ENCODE results near the gene FNDC3B.
"Not testable (repeated sequence)": the region's sequence is repeated elsewhere in the genome, so short reads cannot be mapped to it uniquely, and the experiment has no call there.

FNDC3B gene

DNA sequence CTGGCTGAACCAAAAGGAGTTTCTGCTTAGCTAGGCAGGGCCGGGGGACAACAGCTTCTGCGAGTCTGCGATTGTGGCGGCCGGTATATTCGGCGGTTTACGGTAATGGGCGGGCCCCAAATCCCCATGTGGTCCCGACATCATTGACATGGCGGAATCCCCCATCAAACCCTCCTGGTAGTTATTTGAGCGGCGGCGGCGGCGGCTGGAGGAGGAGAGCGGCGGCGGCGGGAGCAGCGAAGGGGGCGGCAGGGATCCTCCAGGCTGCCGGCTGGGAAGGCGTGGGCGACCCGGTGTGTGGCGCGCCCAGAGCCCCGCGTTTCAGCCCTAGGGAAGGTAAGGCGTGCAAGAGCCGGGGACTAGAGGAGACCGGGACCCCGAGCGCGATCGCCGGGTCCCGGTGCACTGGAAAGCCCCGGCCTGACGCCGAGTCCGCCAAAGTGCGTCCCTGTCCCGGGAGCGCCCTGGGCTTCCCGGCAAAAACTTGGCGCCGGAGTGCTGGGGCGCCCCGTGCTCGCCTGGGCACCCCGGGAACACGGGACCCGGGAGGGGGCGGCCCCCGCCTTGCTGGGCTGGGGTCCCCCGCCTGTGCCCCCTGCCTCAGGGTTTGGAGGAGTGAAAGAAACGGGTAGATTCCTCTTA lies at the start of gene FNDC3B:
FNDC3B (plus strand) TSS at position 143 of the 642 bp plus-strand sequence. CDS start 72,902 bp downstream, outside the sequence.
- DNase-seq = peak; percentile 85 to 89

DNA sequence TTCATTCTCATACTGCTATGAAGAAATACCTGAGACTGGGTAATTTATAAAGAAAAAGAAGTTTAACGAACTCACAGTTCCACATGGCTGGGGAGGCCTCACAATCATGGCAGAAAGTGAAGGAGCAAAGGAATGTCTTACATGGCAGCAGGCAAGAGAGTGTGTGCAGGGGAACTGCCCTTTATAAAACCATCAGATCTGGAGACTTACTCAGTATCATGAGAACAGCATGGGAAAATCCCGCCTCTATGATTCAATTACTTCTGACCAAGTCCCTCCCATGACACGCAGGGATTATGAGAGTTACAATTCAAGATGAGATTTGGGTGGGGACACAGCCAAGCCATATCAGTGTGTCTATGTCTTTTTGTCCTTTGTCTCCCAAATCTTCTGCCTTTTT lies 49.1 kb upstream of the FNDC3B start:
- DNase-seq = not testable (repeated sequence)

DNA sequence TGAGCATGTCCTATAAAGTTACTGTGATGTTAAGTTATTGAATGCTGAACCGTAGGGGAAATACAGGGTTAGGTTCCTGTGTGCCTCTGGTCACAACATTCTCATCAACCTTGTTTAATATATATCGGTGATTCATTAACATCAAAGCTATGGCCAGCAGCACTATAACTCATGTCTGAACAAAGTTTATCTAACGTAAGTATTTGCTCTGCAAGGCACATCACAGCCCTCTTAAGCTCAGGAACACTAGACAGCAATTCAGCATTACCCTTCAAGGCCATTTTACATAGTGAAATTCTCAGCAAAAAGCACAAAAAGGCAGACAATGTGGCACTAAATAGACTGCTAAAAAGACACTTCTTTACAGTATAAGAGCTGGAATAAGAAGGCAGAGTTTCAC lies 48.2 kb upstream of the FNDC3B start:
- DNase-seq = no peak

DNA sequence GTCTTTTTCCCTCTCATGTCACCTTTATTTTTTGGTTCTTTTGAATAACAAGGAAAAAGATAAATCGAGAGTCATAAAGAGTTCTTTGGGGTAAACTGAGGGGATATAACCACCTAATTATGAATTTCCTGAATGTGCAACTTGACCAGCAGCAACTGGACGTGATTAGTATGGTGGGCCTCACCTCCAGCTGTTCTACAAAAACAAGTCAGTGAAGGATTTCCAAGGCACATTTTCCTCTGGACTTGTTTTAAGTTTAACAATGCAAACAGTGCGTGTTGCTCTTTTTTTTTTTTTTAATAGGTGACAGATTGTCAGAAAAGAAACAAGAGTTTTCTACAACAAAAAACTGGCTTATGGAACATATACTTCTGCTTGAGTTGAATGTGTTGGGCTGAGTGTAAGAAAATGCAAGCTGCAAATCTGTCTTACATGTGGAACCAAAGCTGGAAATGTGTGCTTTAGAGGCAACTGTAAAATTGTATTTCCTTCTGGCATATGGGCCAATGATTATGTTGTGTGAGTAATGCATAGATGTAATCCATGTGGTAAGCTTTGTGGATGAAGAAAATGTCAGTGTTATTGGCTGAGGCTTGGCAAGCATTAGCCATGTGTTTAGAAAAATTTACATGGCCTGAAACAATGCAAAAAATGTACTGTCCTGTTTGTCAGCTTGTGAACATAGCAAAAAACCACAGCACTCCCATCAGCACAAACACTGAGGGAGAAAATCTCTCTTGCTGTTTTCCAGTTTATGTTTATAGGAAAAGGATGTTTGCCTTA lies 44.5 kb upstream of the FNDC3B start:
- DNase-seq = no peak

DNA sequence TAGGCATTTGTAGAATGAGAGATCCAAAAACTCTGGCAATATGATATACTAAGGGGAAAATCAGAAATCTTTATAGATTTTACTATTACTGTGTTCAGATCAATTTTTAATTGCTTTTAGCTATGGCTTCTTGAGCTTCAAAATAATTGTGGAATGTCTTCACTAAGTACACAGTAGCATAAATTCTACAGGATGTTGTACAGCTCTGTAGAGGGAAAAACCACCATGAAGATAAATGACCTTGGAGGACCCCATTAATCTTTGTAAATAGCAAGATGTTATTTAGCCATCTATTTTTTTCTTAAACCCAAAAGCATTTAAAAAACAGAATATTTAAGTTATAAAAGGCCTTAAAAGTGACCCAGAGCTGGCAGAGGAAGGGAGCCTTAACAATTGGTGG lies 43.9 kb upstream of the FNDC3B start:
- DNase-seq = no peak

DNA sequence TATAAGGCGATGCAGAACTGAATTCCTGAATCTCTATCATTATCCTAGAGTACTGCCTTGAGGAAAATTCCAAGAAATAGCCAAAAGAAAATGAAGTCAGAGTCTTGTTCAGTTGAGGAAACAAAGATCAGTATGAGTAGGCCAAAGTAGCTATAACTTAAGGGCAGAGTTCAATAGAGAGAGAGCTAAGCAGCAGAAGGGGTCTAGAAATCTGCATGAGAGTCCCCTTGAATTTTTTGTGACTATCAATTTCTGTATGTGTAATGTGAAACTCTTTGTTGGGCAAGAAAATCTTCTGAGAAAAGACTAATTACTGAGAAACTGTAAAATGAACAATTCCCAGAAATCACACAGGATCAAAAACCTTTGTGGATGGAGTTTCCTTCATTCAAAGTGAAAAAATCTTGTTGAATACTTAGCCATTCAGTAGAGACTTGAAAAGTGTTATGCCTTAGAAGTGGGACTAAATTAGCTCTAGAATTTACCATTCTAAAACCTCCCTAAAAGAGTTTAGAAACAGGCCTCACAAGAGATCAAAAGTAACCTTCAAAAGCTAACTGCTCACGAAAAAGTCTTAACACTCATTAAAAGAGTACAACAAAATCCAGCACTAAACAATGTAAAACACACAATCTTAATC lies 43.1 kb upstream of the FNDC3B start:
- no peak for DNase-seq

DNA sequence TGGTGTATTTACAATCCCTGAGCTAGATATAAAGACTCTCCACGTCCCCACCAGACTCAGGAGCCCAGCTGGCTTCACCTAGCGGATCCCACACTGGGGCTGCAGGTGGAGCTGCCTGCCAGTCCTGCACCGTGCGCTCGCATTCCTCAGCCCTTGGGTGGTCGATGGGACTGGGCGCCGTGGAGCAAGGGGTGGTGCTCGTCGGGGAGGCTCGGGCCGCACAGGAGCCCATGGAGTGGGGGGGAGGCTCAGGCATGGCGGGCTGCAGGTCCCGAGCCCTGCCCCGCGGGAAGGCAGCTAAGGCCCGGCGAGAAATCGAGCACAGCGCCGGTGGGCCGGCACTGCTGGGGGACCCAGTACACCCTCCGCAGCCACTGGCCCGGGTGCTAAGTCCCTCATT lies 40.6 kb upstream of the FNDC3B start:
- DNase-seq = not testable (repeated sequence)

DNA sequence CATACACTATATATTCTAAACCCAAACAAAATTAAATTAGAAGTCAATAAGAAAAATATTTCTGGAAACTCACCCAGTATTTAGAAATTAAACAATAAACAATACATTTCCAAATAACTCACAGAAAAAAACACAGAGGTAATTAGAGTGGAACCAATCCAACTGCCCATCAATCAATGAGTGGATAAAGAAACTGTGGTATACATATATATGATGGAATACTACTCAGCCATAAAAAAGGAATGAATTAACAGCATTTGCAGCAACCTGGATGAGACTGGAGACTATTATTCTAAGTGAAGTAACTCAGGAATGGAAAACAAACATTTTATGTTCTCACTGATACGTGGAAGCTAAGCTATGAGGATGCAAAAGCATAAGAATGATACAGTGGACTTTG lies 37.8 kb upstream of the FNDC3B start:
- DNase-seq = not testable (repeated sequence)

DNA sequence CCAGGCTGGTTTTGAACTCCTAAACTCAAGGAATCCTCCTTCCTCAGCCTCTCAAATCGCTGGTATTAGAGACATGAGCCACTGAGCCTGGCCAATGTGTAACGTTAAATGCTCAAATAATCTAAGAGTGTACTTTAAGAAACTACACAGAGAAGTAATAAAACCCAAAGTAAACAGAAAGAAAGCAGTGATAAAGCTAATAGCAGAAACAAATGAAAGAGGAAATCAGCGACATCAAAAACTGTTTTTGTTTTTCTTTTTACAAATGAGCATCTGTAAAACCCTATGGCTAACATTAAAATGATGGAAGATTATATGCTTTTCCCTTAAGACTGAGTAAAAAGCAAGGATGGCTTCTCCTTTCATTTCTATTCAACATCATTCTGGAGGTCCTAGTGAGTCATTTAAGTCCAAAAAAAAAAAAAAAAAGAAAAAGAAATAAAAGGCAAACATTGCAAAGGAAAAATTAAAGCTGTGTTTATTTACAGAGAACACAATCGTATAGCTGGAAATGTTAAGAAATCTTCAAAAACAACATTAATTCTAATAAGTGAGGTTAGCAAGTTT lies 36.8 kb upstream of the FNDC3B start:
- DNase-seq = no peak

DNA sequence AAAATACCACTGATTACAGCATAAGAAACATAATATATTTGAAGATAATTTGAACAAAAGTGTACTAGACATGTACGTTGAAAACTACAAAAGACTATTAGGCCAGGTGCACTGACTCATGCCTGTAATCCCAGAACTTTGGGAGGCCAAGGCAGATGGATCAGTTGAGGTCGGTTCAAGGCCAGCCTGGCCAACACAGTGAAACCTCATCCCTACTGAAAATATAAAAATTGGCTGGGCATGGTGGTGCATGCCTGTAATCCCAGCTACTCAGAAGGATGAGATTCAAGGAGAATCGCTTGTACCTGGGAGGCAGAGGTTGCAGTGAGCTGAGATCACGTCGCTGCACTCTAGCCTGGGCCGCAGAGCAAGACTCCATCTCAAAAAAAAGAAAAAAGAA lies 36.2 kb upstream of the FNDC3B start:
- DNase-seq = no peak

DNA sequence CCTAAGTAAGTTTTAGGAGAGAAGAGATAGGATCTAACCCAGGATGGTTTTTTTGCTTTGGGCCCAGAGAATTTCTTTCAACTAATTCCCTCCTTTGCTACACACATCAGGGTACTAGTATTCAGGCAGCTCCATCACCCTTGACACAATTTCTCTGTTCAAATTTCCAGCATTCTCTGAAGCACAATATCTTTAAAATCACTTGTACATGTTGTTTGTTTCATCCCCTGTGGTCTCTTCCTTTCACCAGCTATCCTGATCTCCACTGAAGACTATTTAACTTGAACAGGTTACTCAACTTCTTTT lies 32.4 kb upstream of the FNDC3B start:
- no peak for DNase-seq

DNA sequence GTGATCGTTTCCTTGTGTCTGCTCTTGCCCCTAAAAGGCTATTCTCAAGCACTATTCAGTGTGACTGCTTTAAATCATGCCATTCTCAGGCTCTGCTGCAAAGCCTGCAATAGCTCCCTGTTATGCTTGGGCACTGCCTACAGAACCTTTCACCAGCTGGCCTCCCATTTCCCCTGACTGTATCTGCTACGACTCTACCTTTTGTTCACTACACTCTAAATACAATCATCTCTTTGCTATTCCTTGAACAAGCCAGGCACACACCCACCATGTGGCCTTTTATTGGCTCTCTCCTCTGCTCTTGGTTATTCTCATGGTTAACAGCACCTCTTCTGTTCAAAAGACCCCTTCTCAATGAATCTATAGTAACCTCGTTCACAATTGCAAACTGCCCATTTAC lies 29.6 kb upstream of the FNDC3B start:
- no peak for DNase-seq

DNA sequence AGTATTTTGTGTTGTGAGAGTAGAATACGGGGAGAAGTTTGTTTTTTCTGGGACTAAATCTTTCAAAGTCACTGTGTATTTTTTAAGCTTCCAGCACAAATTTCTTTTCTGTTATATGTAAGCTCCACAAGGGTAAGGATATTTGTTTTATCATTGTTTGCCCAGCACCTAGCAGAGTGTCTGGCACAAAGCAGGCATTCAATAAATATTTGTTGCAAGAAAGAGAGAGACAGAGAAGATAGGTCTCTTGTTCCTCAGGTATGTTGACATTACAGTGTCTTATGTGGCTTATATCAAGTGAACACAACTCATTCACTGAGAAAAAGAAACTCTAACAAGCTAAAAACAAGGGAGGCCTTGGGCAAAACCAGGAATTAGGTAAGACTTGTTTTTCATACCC lies 26.6 kb upstream of the FNDC3B start:
- no peak for DNase-seq

DNA sequence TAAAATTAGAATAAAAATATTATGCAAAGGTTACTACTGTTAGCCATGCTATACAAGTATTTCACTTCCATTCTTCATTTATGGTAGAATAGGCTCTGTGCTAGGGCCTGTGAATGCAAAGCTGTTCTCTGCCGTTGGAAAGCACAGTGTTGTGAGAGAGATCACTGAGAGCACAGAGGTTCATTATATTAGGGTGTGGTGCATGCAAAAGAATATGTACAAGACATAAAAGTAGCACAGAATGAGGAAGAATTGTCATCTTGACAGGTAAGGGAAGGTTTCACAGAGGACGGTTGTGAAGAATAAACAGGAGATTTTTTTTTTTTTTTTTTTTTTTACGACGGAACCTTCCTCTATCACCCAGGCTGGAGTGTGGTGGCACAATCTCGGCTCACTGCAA lies 25.2 kb upstream of the FNDC3B start:
- no peak for DNase-seq

DNA sequence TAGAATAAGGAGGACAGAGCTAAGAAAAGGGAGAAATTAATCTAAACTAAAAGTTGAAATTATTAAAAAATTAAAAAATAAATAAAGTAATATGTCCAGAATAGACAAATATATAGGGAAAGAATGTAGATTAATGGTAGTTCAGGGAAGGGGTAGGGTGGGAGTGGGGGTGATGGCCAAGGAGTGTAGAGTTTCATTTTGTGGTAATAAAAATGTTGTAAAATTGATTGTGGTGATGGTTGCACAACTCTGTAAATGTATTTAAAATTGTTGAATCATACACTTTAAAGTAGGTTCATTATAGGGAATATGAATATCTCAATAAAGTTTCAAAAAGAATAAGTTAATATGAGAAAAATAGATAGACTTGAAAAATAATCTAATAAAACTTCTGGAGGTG lies 21.0 kb upstream of the FNDC3B start:
- DNase-seq = no peak

DNA sequence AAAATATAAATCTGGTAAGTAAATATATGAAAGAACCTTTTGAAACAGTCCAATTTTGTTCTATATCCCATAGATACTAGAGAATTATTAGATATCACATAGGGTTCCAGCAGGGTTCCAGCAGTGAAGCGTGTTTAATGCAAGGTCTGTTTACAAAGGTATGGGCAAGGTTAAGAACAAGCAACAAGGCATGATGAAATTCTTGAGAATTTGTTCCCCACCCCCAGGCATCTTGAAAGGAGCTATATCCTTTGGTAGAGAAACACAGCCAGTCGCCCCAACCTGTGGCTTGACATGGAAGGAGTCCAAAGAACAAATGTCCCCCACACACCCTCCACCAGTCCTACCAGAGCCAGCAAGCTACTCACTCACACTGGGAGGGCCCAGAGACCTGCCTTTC lies 18.6 kb upstream of the FNDC3B start:
- no peak for DNase-seq

DNA sequence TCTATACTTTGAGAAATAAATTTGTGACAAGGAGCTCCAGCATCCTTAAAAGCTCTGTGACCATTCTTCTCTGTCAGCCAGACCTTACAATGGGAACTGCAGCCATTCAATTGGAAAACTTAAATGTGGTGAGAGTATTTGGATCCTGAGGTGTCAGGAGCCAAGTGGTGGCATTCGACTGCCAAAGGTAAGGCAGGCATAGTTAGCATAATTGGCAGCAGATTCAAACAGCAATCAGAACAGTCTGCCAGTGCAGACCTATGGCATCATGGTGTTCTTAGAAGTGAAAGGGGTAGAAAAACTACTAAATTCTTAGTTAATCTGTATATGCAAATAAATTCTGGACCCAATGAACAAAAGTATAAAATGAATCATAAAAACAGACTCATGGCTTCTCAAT lies 18.2 kb upstream of the FNDC3B start:
- DNase-seq = no peak

DNA sequence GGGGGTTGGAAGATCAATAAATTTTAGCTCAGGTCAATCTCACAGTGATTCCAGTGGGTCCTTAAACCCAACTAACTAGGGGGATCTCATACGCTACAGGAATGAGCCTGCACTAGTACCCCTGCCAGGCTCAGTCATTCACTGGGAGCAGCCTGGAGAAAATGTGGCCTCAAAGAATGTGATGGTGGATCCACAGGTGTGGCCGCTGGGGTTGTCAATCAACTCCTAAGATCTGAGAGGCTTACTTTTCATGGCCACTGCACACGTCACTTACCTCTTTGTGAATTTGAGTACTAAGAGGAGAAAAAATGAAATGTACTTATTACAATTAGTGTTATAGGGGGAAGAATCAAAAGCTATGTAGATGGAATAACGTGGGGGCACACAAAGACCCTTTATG lies 17.5 kb upstream of the FNDC3B start:
- DNase-seq = no peak

DNA sequence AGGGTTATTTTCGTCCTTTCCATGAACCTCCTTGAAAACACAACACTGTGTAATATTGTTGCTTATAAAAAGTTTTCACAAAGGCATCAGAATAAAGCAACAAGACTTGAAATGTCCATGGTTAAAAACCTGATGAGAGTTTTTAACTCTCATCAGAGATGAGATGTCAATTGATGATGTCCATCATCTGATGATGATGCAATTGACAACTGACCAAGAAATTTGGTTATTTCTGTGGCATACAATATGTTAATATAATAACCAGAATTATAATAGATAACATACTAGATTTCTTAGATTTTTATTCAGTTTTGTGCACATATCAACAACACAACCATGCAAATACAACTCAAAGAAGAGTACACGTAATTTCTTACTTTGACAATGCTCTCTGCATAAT lies 15.5 kb upstream of the FNDC3B start:
- no peak for DNase-seq

DNA sequence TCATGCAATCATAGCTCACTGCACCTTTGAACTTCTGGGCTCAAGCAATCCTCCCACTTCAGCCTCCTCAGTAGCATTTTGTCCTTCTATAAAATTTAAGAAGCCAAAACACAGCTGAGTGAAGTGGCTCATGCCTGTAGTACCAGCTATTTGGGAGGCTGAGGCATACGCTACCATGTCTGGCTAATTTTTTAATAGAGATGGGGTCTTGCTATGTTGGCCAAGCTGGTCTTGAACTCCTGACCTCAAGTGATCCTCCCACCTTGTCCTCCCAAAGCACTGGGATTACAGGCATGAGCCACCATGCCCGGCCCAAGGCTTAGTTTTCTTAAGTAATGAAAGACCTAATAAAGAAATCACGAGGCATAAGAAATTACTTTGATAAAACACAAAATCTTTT lies 14.7 kb upstream of the FNDC3B start:
- no peak for DNase-seq

DNA sequence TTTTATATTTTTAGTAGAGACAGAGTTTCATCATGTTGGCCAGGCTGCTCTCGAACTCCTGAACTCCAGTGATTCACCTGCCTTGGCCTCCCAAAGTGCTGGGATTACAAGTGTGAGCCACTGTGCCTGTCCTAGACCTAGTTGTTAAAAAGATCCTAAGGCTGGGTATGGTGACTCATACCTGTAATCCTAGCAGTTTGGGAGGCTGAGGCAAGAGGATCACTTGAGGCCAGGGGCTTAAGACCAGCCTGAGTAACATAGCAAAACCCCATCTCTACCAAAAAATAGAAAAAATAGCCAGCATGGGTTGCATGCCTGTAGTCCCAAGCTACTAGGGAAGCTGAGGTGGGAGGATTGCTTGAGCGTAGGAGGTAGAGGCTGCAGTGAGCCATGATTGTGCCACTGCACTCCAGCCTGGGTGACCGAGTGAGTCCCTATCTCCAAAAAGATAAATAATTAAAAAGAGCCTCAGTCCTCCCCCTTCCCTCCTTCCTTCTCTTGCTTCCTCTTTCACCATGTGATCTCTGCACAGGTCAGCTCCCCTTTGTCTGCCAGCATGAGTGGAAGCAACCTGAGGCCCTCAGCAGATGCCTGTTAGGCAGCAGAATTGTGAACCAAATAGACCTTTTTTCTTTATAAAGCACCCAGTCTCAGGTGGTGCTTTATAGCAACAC lies 9.8 kb upstream of the FNDC3B start:
- DNase-seq = no peak

DNA sequence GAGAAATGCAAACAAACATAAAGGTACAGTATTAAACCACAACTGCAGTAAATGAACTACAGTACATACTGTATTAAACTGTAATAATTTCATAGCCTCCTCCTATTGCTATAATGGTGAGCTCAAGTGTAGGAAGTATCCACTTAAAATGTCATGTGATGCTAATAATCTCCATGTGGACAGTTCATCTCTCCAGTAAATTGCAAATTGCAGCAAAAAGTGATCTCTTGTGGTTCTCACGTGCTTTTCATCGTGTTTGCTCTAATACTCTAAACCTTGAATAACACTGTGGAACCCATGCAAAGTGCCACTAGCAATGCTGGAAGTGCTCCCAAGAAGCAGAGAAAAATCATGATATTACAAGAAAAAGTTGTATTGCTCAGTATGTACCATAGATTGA lies 9.2 kb upstream of the FNDC3B start:
- no peak for DNase-seq

DNA sequence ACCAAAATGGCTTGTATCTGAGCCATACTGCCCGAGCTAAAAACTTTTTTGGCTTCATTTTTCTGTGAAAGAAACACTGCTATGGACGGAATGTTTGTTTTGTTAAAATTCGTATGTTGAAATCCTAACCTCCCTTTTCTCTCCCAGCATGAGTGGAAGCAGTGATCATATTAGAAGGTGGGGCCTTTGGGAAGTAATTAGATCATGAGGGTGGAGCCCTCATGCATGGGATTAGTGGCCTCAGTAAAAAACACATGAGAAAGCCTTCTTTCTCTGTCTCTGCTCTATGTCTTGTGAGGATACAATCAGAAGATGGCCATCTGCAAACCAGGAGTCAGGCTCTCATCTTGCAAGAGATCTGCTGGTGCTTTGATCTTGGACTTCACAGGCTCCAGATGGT lies 7.4 kb upstream of the FNDC3B start:
- DNase-seq = no peak

DNA sequence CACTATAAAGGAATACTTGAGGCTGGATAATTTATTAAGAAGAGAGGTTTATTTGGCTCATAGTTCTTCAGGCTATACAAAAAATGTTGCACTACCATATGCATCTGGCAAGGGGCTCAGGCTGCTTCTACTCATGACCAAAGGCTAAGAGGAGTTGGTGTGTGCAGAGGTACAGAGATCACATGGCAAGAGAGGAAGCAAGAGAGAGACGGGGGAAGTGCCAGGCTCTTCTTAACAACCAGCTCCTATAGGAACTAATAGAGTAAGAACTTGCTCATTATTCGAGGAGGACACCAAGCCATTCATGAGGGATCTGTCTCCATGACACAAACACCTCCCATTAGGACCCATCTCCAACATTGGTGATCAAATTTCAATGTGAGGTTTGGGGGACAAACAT lies 6.0 kb upstream of the FNDC3B start:
- no peak for DNase-seq

Measured in stimulated activated CD4-positive, alpha-beta T cell treated with anti-CD3 and anti-CD28 coated beads, Interleukin-4, amount 100 ng/mL, for 4 hours (primary cell).